Smooth muscle cell of bladder (primary cell): ENCODE data around the gene RASAL2. TPM values are rescaled to one million over a fixed set of nuclear protein-coding genes. Genes with fewer than 3 reads are reported as not detected.

Source experiments
- total RNA-seq: library from RNA; depleted of rRNA; stranded (reverse); fragments of >200 nt; gene quantifications from 2 replicates; pipeline ENCODE4 v1.2.3, GENCODE V29; 2014

The RASAL2 gene
- 12.1 and 16.0 TPM in 2 replicates for total RNA-seq

DNA sequence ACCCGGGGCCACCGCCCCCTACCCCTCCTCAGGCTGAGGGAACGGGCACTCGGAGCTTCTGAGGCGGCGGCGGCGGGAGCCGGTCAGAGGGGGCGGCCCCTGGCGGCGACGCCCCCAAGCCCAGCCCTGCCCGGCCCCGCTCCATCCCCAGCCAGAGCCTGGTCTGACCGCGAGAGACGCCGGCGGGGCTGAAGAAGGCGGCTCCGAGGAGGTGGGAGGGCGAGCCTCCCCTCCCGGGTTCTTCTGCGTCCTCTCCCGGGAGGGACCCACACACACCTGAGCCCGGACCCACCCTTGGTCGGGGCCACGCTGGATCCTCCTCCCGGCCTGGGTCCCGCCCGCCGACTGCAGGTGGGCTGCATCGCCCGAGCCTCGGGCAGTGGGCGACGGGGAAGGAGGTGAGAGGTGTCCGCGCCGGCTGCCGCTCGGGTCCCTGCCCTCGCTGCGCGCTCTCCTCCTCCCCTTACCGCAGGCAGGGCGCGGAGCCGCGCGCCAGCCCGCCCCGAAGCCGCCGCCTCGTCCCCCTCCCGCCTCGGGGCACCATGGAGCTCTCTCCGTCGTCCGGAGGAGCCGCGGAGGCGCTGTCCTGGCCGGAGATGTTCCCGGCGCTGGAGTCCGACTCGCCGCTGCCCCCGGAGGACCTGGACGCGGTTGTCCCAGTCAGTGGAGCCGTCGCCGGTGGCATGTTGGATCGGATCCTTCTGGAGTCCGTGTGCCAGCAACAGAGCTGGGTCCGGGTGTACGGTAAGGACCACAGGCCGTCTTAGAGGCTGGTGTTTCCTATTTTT is at the start of gene RASAL2:
Gene RASAL2, plus strand, starts transcription at position 154 of the 788 bp plus-strand sequence. Its CDS starts 389 bp downstream, at position 543.

DNA sequence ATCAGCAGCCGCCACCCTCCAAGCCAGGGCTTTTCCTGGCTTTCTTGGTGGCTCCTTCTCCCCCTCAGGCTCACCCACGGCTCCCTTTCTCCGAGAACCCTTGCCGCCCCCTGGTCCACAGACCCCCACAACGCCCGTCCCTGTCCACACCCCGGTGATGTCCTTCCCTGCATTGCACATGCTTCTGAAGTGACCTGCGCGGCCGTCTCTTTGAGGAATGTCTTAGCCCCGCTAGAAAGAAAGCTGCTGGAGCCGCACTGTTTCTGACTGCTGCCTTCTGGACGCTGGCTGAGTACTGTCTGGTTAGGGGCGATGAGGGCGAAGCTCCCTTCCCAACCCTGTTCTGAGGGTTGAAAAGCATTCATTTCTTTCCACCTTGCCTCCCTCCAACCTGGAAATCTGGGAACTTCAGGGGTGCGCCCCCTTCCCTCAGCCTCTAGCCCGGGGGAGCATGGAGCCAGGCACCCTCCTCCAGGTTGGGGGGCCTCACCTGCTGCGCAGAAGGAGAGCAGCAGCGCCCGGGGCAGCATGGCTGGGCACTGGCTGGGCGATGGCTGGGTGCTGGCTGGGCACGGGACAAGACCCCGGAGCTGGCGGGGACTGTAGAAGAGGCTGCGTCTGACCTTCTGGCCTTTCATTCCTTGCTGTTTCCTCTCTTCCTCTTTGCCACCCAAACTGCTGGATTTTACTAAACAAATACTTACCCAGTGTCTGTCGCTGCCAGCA is 402.7 kb downstream of the RASAL2 start, which contains the start of gene CLEC20A:
Gene CLEC20A, minus strand, starts transcription at position 555 of the 726 bp plus-strand sequence. Its CDS starts 25 bp downstream, at position 530.

DNA sequence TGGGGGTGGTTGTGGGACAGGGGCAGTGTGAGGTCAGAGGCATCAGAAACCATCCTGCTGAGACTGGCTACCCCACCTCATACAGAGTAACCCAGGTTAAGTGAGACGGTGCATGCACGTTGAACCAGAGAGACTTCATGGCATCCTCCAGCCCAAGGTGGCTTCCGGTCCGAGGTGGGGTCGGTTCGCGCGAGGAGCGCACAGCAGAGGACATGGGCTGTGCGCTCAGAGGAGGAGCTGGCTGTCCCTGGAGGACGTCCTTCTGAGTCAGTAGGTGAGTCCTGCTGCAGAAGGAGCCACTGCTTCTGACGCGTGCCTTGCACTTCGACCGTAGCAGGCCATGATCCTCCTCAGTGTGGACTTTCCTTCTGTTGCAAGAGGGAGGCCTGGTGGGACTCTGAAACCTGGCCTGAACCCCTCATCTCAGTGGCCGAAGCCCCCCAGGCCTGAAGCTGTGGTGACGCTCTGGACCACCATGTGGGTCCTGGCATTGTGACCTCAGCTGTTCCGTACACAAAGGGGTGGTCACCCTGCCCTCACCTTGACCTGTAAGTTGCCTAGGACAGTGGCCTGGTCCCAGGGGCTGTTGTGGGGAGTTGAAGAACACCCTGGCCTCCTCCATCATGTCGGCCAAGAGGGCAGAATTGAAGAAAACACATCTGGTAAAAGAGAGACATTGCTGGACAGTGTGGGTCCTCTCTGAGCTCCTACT is 418.8 kb downstream of the RASAL2 start, which contains the start of gene TEX35:
Gene TEX35, plus strand, starts transcription at position 544 of the 712 bp plus-strand sequence. Its CDS starts 80 bp downstream, at position 624.

Other genes with a start within 250 kb of the RASAL2 start
- 1.7 and 1.8 TPM in 2 replicates for gene SEC16B, start 124.0 kb upstream of the RASAL2 start, total RNA-seq